Adrenal gland (tissue), 12 donors: Measurements from ENCODE around the gene BRF1. TPM values are rescaled to one million over a fixed set of nuclear protein-coding genes. Genes with fewer than 3 reads are reported as not detected.

Source experiments
- DNase-seq, 7 donors: peaks; one replicate each; pipeline ENCODE4 v3.0.0-alpha.2; 2019 to 2020
- H3K27ac ChIP-seq, 5 donors: fragments of 200-600 bp; sonication (generic) in 4 of 5; 1 replicate in 3 of 5; 2 replicates in 2 of 5; pipeline versions ENCODE4 v1.5.1 to v1.8.0; 2016 to 2020; ENCODE audit warnings: mild to moderate bottlenecking in 1 of 5
- H3K27me3 ChIP-seq: fragments of 200-600 bp; 2 replicates; pipeline ENCODE4 v1.8.0; 2021
- H3K36me3 ChIP-seq, 2 donors: fragments of 200-600 bp; replicated peaks in 1 of 2; 1 replicate in 1 of 2; 2 replicates in 1 of 2; pipeline versions ENCODE4 v1.5.1 to v1.8.0; 2018 to 2022
- H3K4me1 ChIP-seq, 2 donors: fragments of 200-600 bp; replicated peaks in 1 of 2; 1 replicate in 1 of 2; 2 replicates in 1 of 2; pipeline versions ENCODE4 v1.5.1 to v1.8.0; 2018 to 2021
- H3K4me3 ChIP-seq, 4 donors: fragments of 200-600 bp; sonication (generic) in 3 of 4; one replicate each; pipeline ENCODE4 v1.5.1; 2016 to 2018
- H3K9me3 ChIP-seq, 3 donors: fragments of 200-600 bp; sonication (generic) in 1 of 3; replicated peaks in 1 of 3; 1 replicate in 2 of 3; 2 replicates in 1 of 3; pipeline versions ENCODE4 v1.5.1 to v1.8.0; 2016 to 2021
- POLR2A ChIP-seq, 2 donors: fragments of 450-650 bp; IDR thresholded peaks; one replicate each; pipeline ENCODE4 v1.6.1; 2017; ENCODE audit warnings: antibody characterized with exemption in 2 of 2, mild to moderate bottlenecking in 2 of 2, moderate library complexity in 1 of 2
- WGBS, 4 donors: extraction: QIAGEN DNeasy Blood & Tissue Kit in 2 of 4; methylation state at CpG; one replicate each; pipeline versions ENCODE4 v1.1.5 to v1.1.7; 2013 to 2017; 5-methylcytosine and 5-hydroxymethylcytosine counted together
- intact Hi-C, 2 donors: fragments of 100-400 bp; cut with DNase I; formaldehyde crosslinking; loops; one replicate each; pipeline versions ENCODE4 v1.14.1 to v1.15.0; 2022 to 2023
- polyA plus RNA-seq, 3 donors: library from polyadenylated mRNA; stranded (reverse); fragments of 200-250 nt in 2 of 3; fragments of 350-450 nt in 1 of 3; fragmentation: Illumina TruSeq in 1 of 3; extraction: RNeasy Lipid Tissue Mini Kit (QIAGEN cat#74804) in 1 of 3; gene quantifications; one replicate each; pipeline ENCODE4 v1.2.3, GENCODE V29; 2013 to 2014
- total RNA-seq, 9 donors: library from RNA; depleted of rRNA in 4 of 9; stranded (reverse); fragments of >200 nt in 4 of 9; fragments of 120-200 nt in 1 of 9; fragmentation: NEBNext Ultra II Directional in 1 of 9; extraction: Animal tissue kit (Norgen Biotek cat#: 25700) in 1 of 9; gene quantifications; one replicate each; pipeline versions ENCODE4 v1.1.0 to v1.2.4, GENCODE V29; 2013 to 2023
- TF ChIP-seq, protein P1 (sequence below), 6 experiments: fragments of 450-650 bp in 4 of 6; fragments of 200-600 bp in 2 of 6; sonication (generic) in 1 of 6; IDR thresholded peaks; 1 replicate in 5 of 6; 2 replicates in 1 of 6; pipeline versions ENCODE4 v1.5.1 to v1.8.0; 2016 to 2021; ENCODE audit warnings: antibody characterized with exemption in 6 of 6, mild to moderate bottlenecking in 2 of 6, moderate library complexity in 1 of 6
- donor health status: healthy with polysubstance abuse.
- donor health status: Bipolar disorder and iron deficiency.
- donor health status: DM: yes; HTN: yes; CAD: no.
- donor health status: DM: no; HTN: no; CAD: no.
- donor health status: DM: no; HTN: no; CAD: no.
- donor health status: DM: yes; HTN: yes; CAD: no.

BRF1 gene
- total and polyA plus RNA-seq, 12 donors = 14.0 to 96.9 (median 37.5) TPM

DNA sequence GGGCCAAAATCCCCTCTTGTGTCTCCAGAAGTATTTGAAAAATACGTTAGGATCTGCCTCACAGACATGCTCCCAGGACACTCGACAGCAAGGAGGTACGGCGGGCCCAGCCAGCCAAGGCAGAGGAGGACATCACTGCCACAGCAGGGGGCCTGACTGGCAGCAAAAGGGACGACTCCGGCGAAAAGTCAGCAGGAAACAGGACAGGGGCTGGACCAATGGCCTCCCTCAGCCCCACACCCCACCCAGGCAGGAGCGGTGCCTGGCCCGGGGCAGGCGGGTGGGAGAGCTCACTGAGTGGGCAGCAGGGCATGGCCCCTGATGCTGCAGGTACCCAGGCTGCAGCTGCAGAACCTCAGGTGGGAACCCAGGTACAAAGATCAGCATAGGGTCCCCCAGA lies 17.8 kb downstream of the BRF1 start:
- H3K27ac ChIP-seq = no peak overlapping the region
- DNase-seq = no peak
- intact Hi-C loops = loop anchor here in 1 of 2 donors (5.0 kb wide), 1 partner anchor 81 kb away; no protein-coding TSS in a partner anchor
- H3K27me3 ChIP-seq = no peaks in the 10 kb centered on the region
- WGBS, 4 donors = 76 to 92% (median 83%) methylated on average over 5 to 10 of the region's 10 CpGs
- TF ChIP-seq POLR2A (IDR thresholded peaks at IDR 0.05) = no peak
- TF ChIP-seq, protein P1, sequence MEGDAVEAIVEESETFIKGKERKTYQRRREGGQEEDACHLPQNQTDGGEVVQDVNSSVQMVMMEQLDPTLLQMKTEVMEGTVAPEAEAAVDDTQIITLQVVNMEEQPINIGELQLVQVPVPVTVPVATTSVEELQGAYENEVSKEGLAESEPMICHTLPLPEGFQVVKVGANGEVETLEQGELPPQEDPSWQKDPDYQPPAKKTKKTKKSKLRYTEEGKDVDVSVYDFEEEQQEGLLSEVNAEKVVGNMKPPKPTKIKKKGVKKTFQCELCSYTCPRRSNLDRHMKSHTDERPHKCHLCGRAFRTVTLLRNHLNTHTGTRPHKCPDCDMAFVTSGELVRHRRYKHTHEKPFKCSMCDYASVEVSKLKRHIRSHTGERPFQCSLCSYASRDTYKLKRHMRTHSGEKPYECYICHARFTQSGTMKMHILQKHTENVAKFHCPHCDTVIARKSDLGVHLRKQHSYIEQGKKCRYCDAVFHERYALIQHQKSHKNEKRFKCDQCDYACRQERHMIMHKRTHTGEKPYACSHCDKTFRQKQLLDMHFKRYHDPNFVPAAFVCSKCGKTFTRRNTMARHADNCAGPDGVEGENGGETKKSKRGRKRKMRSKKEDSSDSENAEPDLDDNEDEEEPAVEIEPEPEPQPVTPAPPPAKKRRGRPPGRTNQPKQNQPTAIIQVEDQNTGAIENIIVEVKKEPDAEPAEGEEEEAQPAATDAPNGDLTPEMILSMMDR (IDR thresholded peaks at IDR 0.05) = no peak
- H3K36me3 ChIP-seq = no peaks in the 10 kb centered on the region
- no peak overlapping the region for H3K4me3 ChIP-seq
- no peaks in the 10 kb centered on the region for H3K9me3 ChIP-seq
- H3K4me1 ChIP-seq = peaks cover 0 to 3% of the 10 kb centered on the region in 2 donors

DNA sequence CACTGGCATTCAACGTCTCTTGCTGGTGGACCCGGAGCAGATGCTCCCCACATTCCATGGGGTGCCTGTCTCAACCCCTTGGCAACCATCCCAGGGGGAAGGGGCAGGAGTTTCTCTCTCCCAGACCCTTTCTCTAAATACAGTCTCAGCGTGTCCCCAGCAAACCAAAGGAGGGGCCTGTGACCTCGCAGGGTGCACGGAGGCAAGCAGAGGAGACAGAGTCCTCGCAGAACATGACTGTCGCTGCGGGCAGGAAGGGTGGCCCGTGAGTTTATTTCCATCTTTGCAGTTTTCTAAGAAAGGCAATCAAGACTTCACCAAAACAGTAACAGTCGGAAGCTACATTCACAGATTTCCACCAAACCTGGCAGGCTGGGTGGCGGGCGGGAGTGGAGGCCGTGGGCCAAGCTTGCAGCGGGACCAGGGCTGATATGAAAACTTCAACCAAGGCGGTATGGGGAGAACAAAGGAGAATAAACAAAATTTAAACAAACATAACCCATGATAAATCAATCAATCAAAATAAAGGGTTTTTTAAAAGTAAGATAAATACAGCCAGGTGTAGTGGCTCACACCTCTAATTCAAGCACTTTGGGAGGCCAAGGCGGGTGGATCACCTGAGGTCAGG lies 18.6 kb downstream of the BRF1 start:
- no peak for TF ChIP-seq POLR2A (IDR thresholded peaks at IDR 0.05)
- TF ChIP-seq, protein P1 (IDR thresholded peaks at IDR 0.05) = no peak
- WGBS, 4 donors = 59 to 65% (median 61%) methylated on average over 16 of the region's 16 CpGs
- intact Hi-C loops = loop anchor here in 1 of 2 donors (5.0 kb wide), 1 partner anchor 80 kb away; no protein-coding TSS in a partner anchor
- H3K4me1 ChIP-seq = peaks cover 0 to 3% of the 10 kb centered on the region in 2 donors
- no peak overlapping the region for H3K27ac ChIP-seq
- no peaks in the 10 kb centered on the region for H3K27me3 ChIP-seq
- no peak for DNase-seq
- H3K4me3 ChIP-seq = no peak overlapping the region
- no peaks in the 10 kb centered on the region for H3K9me3 ChIP-seq
- H3K36me3 ChIP-seq = no peaks in the 10 kb centered on the region

DNA sequence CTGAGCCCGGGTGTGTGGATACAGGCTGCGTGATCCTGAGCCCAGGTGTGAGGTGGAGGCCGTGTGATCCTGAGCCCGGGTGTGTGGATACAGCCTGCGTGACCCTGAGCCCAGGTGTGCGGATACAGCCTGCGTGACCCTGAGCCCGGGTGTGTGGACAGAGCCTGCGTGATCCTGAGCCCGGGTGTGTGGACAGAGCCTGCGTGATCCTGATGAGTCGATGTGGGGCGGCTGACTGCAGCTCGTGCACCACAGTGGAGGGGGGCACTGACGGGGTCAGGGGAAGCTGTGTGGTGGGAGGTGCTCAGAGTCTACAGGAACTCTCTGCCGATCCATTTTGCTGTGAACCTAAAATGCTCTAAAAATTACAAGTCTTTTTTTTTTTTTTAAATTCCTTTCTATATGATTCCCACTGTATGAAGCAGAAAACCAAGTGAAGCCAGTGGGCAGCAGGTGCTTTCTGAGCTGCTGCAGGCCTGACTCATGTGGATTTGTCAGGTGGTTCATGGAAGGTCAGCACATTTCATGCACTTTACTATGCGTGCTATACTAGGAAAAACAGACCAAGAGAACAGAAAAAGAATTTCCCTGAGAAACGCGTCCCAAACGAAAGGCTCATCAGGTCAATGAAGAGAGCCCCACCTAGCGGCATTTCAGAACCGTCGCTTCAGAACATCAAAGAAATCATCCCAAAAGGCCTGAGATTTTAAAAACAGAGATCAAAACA lies 19.3 kb downstream of the BRF1 start:
- no peaks in the 10 kb centered on the region for H3K36me3 ChIP-seq
- H3K27ac ChIP-seq = peak overlapping the region in 1 of 5 donors; percentile 22
- no peaks in the 10 kb centered on the region for H3K9me3 ChIP-seq
- peaks cover 0 to 3% of the 10 kb centered on the region in 2 donors for H3K4me1 ChIP-seq
- peak; percentile 49 to 71 (median 63) for DNase-seq
- intact Hi-C loops = loop anchor here in 1 of 2 donors (5.0 kb wide), 1 partner anchor 79 kb away; no protein-coding TSS in a partner anchor
- no peak overlapping the region for H3K4me3 ChIP-seq
- no peaks in the 10 kb centered on the region for H3K27me3 ChIP-seq
- 41 to 50% (median 46%) methylated on average over 18 to 23 of the region's 23 CpGs for WGBS, 4 donors
- no peak for TF ChIP-seq POLR2A (IDR thresholded peaks at IDR 0.05)
- TF ChIP-seq, protein P1 (IDR thresholded peaks at IDR 0.05) = peak; percentile 24 to 71 (median 63)

DNA sequence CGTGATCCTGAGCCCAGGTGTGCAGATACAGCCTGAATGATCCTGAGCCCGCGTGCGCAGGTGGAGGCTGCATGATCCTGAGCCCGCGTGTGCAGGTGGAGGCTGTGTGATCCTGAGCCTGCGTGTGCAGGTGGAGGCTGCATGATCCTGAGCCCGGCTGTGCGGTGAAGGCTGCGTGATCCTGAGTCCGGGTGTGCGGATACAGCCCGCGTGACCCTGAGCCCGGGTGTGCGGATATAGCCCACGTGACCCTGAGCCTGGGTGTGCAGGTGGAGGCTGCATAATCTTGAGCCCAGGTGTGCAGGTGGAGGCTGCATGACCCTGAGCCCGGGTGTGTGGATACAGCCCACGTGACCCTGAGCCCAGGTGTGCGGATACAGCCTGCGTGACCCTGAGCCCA lies 20.3 kb downstream of the BRF1 start:
- no peaks in the 10 kb centered on the region for H3K36me3 ChIP-seq
- no peaks in the 10 kb centered on the region for H3K9me3 ChIP-seq
- 70 to 95% (median 89%) methylated on average over 7 to 21 of the region's 21 CpGs for WGBS, 4 donors
- TF ChIP-seq, protein P1 (IDR thresholded peaks at IDR 0.05) = no peak
- no peak for TF ChIP-seq POLR2A (IDR thresholded peaks at IDR 0.05)
- no peak overlapping the region for H3K27ac ChIP-seq
- intact Hi-C loops = loop anchor here in 1 of 2 donors (5.0 kb wide), 1 partner anchor 78 kb away; no protein-coding TSS in a partner anchor
- DNase-seq = no peak
- no peaks in the 10 kb centered on the region for H3K27me3 ChIP-seq
- H3K4me3 ChIP-seq = no peak overlapping the region
- H3K4me1 ChIP-seq = peaks cover 0 to 3% of the 10 kb centered on the region in 2 donors
